Non-pigmented ciliary epithelial cell (primary cell): ENCODE measurements around the gene SPPL2A.

Source experiments
- DNase-seq: peaks from one replicate; pipeline ENCODE4 v3.0.0-alpha.2; 2010; ENCODE audit warnings: low read depth

Gene SPPL2A

GRCh38 chr15:50686469-50687301, 78.8 kb downstream of the SPPL2A start, which contains the start of gene TRPM7:
Gene TRPM7 (minus strand): TSS chr15:50686797. CDS start chr15:50686533, 264 bp downstream.
- DNase-seq, result no peak

GRCh38 chr15:50685976-50686468, 79.5 kb downstream of the SPPL2A start:
- no peak for DNase-seq

- no peak for DNase-seq
Observed at GRCh38 chr15:50685191-50685975, 80.1 kb downstream of the SPPL2A start.

- DNase-seq, result no peak
Observed at GRCh38 chr15:50681467-50681866, 84.0 kb downstream of the SPPL2A start.

- no peak for DNase-seq
Observed at GRCh38 chr15:50676799-50677483, 88.6 kb downstream of the SPPL2A start.

- no peak for DNase-seq
Observed at GRCh38 chr15:50675535-50676144, 89.9 kb downstream of the SPPL2A start.

GRCh38 chr15:50670115-50670514, 95.4 kb downstream of the SPPL2A start:
- no peak for DNase-seq

- no peak for DNase-seq
Observed at GRCh38 chr15:50669611-50670010, 95.9 kb downstream of the SPPL2A start.

- DNase-seq, result no peak
Observed at GRCh38 chr15:50665938-50666337, 99.6 kb downstream of the SPPL2A start.

- DNase-seq, result no peak
Observed at GRCh38 chr15:50655555-50655954, 110.0 kb downstream of the SPPL2A start.

- no peak for DNase-seq
Observed at GRCh38 chr15:50653156-50653743, 112.3 kb downstream of the SPPL2A start.

- no peak for DNase-seq
Observed at GRCh38 chr15:50652671-50653070, 112.8 kb downstream of the SPPL2A start.
